SK-N-SH treated with all-trans-retinoic acid at 6 μM for 48 hours (cell line): ENCODE data around the gene HSBP1L1.
A peak's percentile ranks its signal among the peaks of the same experiment; 100 is the strongest.
"Not testable (repeated sequence)": the region's sequence is repeated elsewhere in the genome, so short reads cannot be mapped to it uniquely, and the experiment has no call there.

ENCODE experiments used
- ATAC-seq: fragments of 200-7000 bp; cut with Tn5 transposase; 3 replicates; pipeline ENCODE4 v1.9.1; 2020; ENCODE audit warnings: mild to moderate bottlenecking, moderate library complexity
- ARNTL ChIP-seq: fragments of 450-650 bp; formaldehyde crosslinking; IDR thresholded peaks from 2 replicates; pipeline ENCODE4 v1.5.0; 2020; ENCODE audit warnings: low read depth, mild to moderate bottlenecking, moderate library complexity, borderline replicate concordance
- BACH2 ChIP-seq: fragments of 250-450 bp; sonication (Bioruptor Pico); IDR thresholded peaks from 2 replicates; pipeline ENCODE4 v1.9.0; 2021; ENCODE audit warnings: mild to moderate bottlenecking, borderline replicate concordance
- CSDC2 ChIP-seq: fragments of 250-450 bp; sonication (Bioruptor Pico); IDR thresholded peaks from 2 replicates; pipeline ENCODE4 v1.5.0; 2020; ENCODE audit warnings: mild to moderate bottlenecking, moderate library complexity
- ESRRG ChIP-seq: fragments of 250-450 bp; sonication (Bioruptor Pico); IDR thresholded peaks from 2 replicates; pipeline ENCODE4 v1.6.1; 2021; ENCODE audit warnings: mild to moderate bottlenecking
- GLIS3 ChIP-seq: fragments of 250-450 bp; sonication (Bioruptor Pico); IDR thresholded peaks from 2 replicates; pipeline ENCODE4 v1.5.0; 2020; ENCODE audit warnings: mild to moderate bottlenecking, moderate library complexity
- ISL1 ChIP-seq: fragments of 250-450 bp; sonication (Bioruptor Pico); IDR thresholded peaks from 2 replicates; pipeline ENCODE4 v2.1.2; 2022; ENCODE audit warnings: mild to moderate bottlenecking, moderate library complexity
- OSR1 ChIP-seq: fragments of 250-450 bp; sonication (Bioruptor Pico); IDR thresholded peaks from 2 replicates; pipeline ENCODE4 v1.8.0; 2022; ENCODE audit warnings: moderate library complexity, mild to moderate bottlenecking, inconsistent platforms
- PATZ1 ChIP-seq: fragments of 250-450 bp; sonication (Bioruptor Pico); IDR thresholded peaks from 2 replicates; pipeline ENCODE4 v1.8.0; 2020; ENCODE audit warnings: mild to moderate bottlenecking, moderate library complexity, borderline replicate concordance
- PPARA ChIP-seq: fragments of 250-450 bp; sonication (Bioruptor Pico); IDR thresholded peaks from 2 replicates; pipeline ENCODE4 v1.5.0; 2020; ENCODE audit warnings: mild to moderate bottlenecking, borderline replicate concordance
- RARB ChIP-seq: fragments of 250-450 bp; sonication (Bioruptor Pico); IDR thresholded peaks from 2 replicates; pipeline ENCODE4 v1.8.0; 2021; ENCODE audit warnings: mild to moderate bottlenecking, moderate library complexity
- TCF4 ChIP-seq: fragments of 250-450 bp; sonication (Bioruptor Pico); IDR thresholded peaks from 2 replicates; pipeline ENCODE4 v1.8.0; 2021; ENCODE audit warnings: mild to moderate bottlenecking, moderate library complexity, borderline replicate concordance
- TSHZ2 ChIP-seq: fragments of 250-450 bp; sonication (Bioruptor Pico); IDR thresholded peaks from 2 replicates; pipeline ENCODE4 v1.5.0; 2020; ENCODE audit warnings: mild to moderate bottlenecking, moderate library complexity
- ZC3H10 ChIP-seq: fragments of 250-450 bp; sonication (Bioruptor Pico); IDR thresholded peaks from 2 replicates; pipeline ENCODE4 v1.5.1; 2021; ENCODE audit warnings: mild to moderate bottlenecking, moderate library complexity
- ZFP3 ChIP-seq: fragments of 250-450 bp; sonication (Bioruptor Pico); IDR thresholded peaks from 2 replicates; pipeline ENCODE4 v1.5.0; 2020; ENCODE audit warnings: mild to moderate bottlenecking, moderate library complexity
- ZNF565 ChIP-seq: fragments of 450-650 bp; formaldehyde crosslinking; conservative IDR thresholded peaks from 2 replicates; pipeline ENCODE4 v1.5.0; 2020; ENCODE audit warnings: low read depth, mild to moderate bottlenecking, moderate library complexity
- ZNF70 ChIP-seq: fragments of 450-650 bp; formaldehyde crosslinking; IDR thresholded peaks from 2 replicates; pipeline ENCODE4 v1.5.0; 2020; ENCODE audit warnings: mild to moderate bottlenecking, moderate library complexity
- TF ChIP-seq, protein P1 (sequence below): fragments of 250-450 bp; sonication (Bioruptor Pico); IDR thresholded peaks from 2 replicates; pipeline ENCODE4 v1.5.1; 2020; ENCODE audit warnings: low read depth, mild to moderate bottlenecking, moderate library complexity
- TF ChIP-seq, protein P2 (sequence below): fragments of 250-450 bp; sonication (Bioruptor Pico); IDR thresholded peaks from 2 replicates; pipeline ENCODE4 v1.8.0; 2021; ENCODE audit warnings: low read depth, mild to moderate bottlenecking, moderate library complexity, borderline replicate concordance

The HSBP1L1 gene

DNA sequence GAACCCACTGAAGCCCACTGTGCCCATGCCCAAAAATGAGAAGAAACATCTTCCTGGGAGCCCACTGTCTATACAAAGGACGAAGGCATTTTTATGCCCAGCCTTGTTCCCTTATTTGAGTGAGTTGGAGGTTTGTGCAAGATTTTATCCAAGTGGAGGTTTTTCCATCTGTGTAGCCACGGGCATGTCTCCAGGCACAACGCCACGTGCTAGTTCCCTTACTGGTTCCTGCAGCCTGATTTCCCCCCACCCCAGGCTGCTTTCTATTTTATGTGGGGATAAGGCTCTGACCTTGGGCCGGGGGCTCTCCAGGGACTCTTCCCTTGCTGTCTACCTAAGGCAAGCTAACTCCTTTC, 46.1 kb downstream of the HSBP1L1 start:
- TF ChIP-seq TCF4 (CRISPR knock-in tag) (no peak), ZNF70 (CRISPR knock-in tag) (no peak), ZFP3 (no peak)
- ATAC-seq, result peak; percentile 73

- not testable (repeated sequence) for ATAC-seq
Observed at GRCh38 chr18:80011496-80012137, 47.2 kb downstream of the HSBP1L1 start.

DNA sequence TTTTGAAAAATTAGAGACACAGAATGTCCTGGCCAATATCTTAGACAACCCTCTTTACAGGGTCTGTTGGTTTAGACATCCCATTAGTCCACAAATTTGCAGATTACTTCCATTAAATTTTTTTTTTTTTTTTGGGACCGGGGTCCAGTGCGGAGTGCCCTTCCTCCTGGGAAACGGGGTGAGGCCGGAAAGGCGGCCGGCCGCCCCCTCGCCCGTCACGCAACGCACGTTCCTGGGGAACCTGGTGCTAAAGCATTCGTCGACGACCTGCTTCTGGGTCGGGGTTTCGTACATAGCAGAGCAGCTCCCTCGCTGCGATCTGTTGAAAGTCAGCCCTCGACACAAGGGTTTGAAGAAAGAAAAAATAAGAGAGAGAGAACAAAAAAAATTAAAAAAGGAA, 48.3 kb downstream of the HSBP1L1 start:
- no peak for ATAC-seq
- TF ChIP-seq PATZ1 (CRISPR knock-in tag) (no peak), ZNF565 (CRISPR knock-in tag) (no peak), ISL1 (CRISPR knock-in tag) (no peak), TSHZ2 (no peak), ZC3H10 (CRISPR knock-in tag) (no peak), ARNTL (CRISPR knock-in tag) (no peak), OSR1 (CRISPR knock-in tag) (no peak), CSDC2 (CRISPR knock-in tag) (no peak), BACH2 (CRISPR knock-in tag) (no peak), GLIS3 (CRISPR knock-in tag) (no peak), TCF4 (CRISPR knock-in tag) (no peak), ESRRG (CRISPR knock-in tag) (no peak), RARB (no peak), PPARA (no peak)
- TF ChIP-seq, protein P1, sequence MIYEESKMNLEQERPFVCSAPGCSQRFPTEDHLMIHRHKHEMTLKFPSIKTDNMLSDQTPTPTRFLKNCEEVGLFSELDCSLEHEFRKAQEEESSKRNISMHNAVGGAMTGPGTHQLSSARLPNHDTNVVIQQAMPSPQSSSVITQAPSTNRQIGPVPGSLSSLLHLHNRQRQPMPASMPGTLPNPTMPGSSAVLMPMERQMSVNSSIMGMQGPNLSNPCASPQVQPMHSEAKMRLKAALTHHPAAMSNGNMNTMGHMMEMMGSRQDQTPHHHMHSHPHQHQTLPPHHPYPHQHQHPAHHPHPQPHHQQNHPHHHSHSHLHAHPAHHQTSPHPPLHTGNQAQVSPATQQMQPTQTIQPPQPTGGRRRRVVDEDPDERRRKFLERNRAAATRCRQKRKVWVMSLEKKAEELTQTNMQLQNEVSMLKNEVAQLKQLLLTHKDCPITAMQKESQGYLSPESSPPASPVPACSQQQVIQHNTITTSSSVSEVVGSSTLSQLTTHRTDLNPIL (CRISPR knock-in tag), result no peak
- TF ChIP-seq, protein P2, sequence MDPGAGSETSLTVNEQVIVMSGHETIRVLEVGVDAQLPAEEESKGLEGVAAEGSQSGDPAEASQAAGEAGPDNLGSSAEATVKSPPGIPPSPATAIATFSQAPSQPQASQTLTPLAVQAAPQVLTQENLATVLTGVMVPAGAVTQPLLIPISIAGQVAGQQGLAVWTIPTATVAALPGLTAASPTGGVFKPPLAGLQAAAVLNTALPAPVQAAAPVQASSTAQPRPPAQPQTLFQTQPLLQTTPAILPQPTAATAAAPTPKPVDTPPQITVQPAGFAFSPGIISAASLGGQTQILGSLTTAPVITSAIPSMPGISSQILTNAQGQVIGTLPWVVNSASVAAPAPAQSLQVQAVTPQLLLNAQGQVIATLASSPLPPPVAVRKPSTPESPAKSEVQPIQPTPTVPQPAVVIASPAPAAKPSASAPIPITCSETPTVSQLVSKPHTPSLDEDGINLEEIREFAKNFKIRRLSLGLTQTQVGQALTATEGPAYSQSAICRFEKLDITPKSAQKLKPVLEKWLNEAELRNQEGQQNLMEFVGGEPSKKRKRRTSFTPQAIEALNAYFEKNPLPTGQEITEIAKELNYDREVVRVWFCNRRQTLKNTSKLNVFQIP (CRISPR knock-in tag), result no peak
